ENCODE results near the gene ZBTB42.

Gene ZBTB42

GRCh38 chr14:104782808-104783139 lies 18.1 kb upstream of the ZBTB42 start:
- DNase-seq (ENCODE audit: low read depth in 2 of 2): no peak

GRCh38 chr14:104783484-104784217 lies 17.2 kb upstream of the ZBTB42 start:
- no peak for DNase-seq (ENCODE audit: low read depth in 2 of 2)

GRCh38 chr14:104784218-104784568 lies 16.7 kb upstream of the ZBTB42 start:
- DNase-seq (ENCODE audit: low read depth in 2 of 2): no peak

- no peak for DNase-seq (ENCODE audit: low read depth in 2 of 2)
Measured at GRCh38 chr14:104784846-104785707, 15.8 kb upstream of the ZBTB42 start.

- no peak for DNase-seq (ENCODE audit: low read depth in 2 of 2)
Measured at GRCh38 chr14:104785708-104786080, 15.2 kb upstream of the ZBTB42 start.

GRCh38 chr14:104786091-104786586 lies 14.8 kb upstream of the ZBTB42 start:
- DNase-seq (ENCODE audit: low read depth in 2 of 2): no peak

GRCh38 chr14:104786726-104787675 lies 13.9 kb upstream of the ZBTB42 start:
- no peak for DNase-seq (ENCODE audit: low read depth in 2 of 2)

GRCh38 chr14:104787736-104788135 lies 13.2 kb upstream of the ZBTB42 start:
- no peak for DNase-seq (ENCODE audit: low read depth in 2 of 2)

- DNase-seq (ENCODE audit: low read depth in 2 of 2): no peak
Measured at GRCh38 chr14:104788161-104788818, 12.6 kb upstream of the ZBTB42 start.

GRCh38 chr14:104788873-104789663 lies 11.8 kb upstream of the ZBTB42 start:
- no peak for DNase-seq (ENCODE audit: low read depth in 2 of 2)

- no peak for DNase-seq (ENCODE audit: low read depth in 2 of 2)
Measured at GRCh38 chr14:104789752-104790743, 10.9 kb upstream of the ZBTB42 start.

GRCh38 chr14:104791425-104791824 lies 9.5 kb upstream of the ZBTB42 start:
- no peak for DNase-seq (ENCODE audit: low read depth in 2 of 2)

GRCh38 chr14:104792101-104792884 lies 8.6 kb upstream of the ZBTB42 start:
- DNase-seq (ENCODE audit: low read depth in 2 of 2): no peak

GRCh38 chr14:104792945-104793702 lies 7.8 kb upstream of the ZBTB42 start:
- no peak for DNase-seq (ENCODE audit: low read depth in 2 of 2)

GRCh38 chr14:104793703-104793959 lies 7.3 kb upstream of the ZBTB42 start:
- DNase-seq (ENCODE audit: low read depth in 2 of 2): no peak

- peak in 1 of 2 donors; percentile 20 for DNase-seq (ENCODE audit: low read depth in 2 of 2)
Measured at GRCh38 chr14:104794099-104794498, 6.8 kb upstream of the ZBTB42 start.

GRCh38 chr14:104794631-104794992 lies 6.3 kb upstream of the ZBTB42 start:
- DNase-seq (ENCODE audit: low read depth in 2 of 2): no peak
